HUES64 (cell line): ENCODE data around the gene SIX2.
"Not testable (repeated sequence)": the region's sequence is repeated elsewhere in the genome, so short reads cannot be mapped to it uniquely, and the experiment has no call there.

Experiments used
- H3K27ac ChIP-seq: 2 replicates; pipeline ENCODE4 v1.7.0; 2013; ENCODE audit warnings: low read depth, low read length, inconsistent platforms
- H3K27me3 ChIP-seq: 2 replicates; pipeline ENCODE4 v1.6.1; 2013; ENCODE audit warnings: mild to moderate bottlenecking, low read length; ENCODE audit not compliant: insufficient read depth
- H3K36me3 ChIP-seq: 2 replicates; pipeline ENCODE4 v1.6.1; 2013; ENCODE audit warnings: mild to moderate bottlenecking, low read length; ENCODE audit not compliant: insufficient read depth
- H3K4me1 ChIP-seq: 2 replicates; pipeline ENCODE4 v1.6.1; 2013; ENCODE audit warnings: mild to moderate bottlenecking, low read length, moderate library complexity; ENCODE audit not compliant: insufficient read depth
- H3K4me3 ChIP-seq: 2 replicates; pipeline ENCODE4 v1.5.1; 2013; ENCODE audit warnings: mild to moderate bottlenecking, low read length, moderate library complexity
- H3K9ac ChIP-seq: 2 replicates; pipeline ENCODE4 v1.6.1; 2013; ENCODE audit warnings: mild to moderate bottlenecking, low read depth, low read length
- H3K9me3 ChIP-seq: 2 replicates; pipeline ENCODE4 v1.6.1; 2013; ENCODE audit warnings: low read depth, low read length; ENCODE audit not compliant: insufficient read depth
- WGBS: fragments of 150-250, 120-280 bp; methylation state at CpG from one replicate; pipeline ENCODE4 v1.1.7; 2013; ENCODE audit warnings: missing lambda C conversion rate; 5-methylcytosine and 5-hydroxymethylcytosine counted together

SIX2 gene

DNA sequence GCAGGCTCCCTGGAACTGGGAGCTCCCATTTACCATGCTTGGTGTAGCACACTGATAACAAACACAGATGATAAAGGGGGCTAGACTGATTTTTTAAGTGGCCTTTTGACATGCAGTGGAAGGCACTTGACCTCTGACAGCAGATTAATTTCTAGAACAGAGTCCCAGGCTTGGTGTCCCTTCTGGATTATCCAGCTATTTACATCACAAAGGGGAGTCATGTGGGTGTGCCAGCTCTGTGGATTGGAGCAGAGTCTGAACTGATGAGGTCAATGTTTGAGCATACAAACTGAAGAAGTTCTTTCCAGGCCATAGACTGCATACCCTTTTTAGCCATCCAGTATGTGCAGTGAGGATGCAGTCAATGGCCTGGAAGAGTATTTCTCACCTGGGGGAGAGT is 31.5 kb upstream of the SIX2 start:
- Histone ChIP-seq H3K27ac (no peak overlapping the region), H3K9me3 (no peaks in the 10 kb centered on the region), H3K27me3 (no peaks in the 10 kb centered on the region), H3K4me3 (no peak overlapping the region), H3K36me3 (no peaks in the 10 kb centered on the region), H3K9ac (no peak overlapping the region), H3K4me1 (peaks cover 6% of the 10 kb centered on the region; the same call in 1 of the 2 replicates)

DNA sequence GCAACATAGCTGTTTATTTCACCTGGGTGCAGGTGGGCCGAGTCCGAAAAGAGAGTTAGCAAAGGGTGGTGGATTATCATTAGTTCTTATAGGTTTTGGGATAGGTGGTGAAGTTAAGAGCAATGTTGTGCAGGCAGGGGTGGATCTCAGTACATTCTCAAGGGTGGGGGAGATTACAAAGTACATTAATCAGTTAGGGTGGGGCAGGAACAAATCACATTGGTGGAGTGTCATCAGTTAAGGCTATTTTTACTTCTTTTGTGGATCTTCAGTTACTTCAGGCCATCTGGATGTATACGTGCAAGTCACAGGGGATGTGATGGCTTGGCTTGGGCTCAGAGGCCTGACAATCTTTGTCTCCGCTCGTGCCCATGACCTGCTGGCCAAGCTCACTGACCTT is 30.6 kb upstream of the SIX2 start:
- H3K4me3 ChIP-seq, H3K9ac ChIP-seq, H3K4me1 ChIP-seq, H3K36me3 ChIP-seq, H3K27ac ChIP-seq, H3K27me3 ChIP-seq, H3K9me3 ChIP-seq: not testable (repeated sequence)
- WGBS = 75% methylated on average over 5 of the region's 5 CpGs

DNA sequence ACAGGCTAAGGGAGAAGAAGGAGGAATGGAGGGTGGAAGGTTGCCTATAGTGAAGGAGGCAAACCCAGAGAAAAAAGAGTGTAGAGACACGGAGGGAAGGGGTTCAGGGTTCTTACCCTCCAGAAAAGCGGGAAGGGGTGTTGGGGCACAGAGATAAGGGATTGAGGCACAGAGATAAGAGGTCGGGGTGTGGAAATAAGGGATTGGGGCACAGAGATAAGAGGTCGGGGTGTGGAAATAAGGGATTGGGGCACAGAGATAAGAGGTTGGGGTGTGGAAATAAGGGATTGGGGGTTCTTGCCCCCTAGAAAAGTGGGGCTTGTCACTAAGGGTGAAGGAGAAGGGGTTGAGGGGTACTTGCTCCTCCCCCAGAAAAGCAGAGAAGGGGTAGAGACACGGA is 29.6 kb upstream of the SIX2 start:
- not testable (repeated sequence) for H3K36me3 ChIP-seq, H3K4me1 ChIP-seq, H3K27me3 ChIP-seq, H3K9ac ChIP-seq, H3K27ac ChIP-seq, H3K4me3 ChIP-seq, H3K9me3 ChIP-seq
- WGBS = 91% methylated on average over 5 of the region's 5 CpGs

DNA sequence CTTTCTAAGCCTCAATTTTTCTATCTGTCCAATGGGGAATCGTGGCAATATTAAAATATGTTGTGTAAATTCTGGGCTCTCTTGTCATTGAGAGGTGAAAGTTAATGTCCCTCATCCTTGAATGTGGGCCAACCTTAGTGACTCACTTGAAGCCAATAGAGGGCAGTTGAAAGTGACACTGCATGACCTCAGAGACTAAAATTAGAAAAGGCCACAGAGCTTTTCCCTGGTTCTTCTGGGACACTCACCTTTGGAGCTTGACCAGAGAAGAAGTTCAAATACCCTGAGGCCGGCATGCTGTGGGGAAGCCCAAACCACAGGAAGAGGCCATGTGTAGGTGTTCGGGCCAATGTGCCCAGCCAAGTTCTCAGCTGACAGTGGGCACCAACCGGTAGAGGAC is 24.1 kb upstream of the SIX2 start:
- Histone ChIP-seq H3K9me3 (no peaks in the 10 kb centered on the region), H3K27ac (no peak overlapping the region), H3K27me3 (no peaks in the 10 kb centered on the region; the same call in 1 of the 2 replicates), H3K4me3 (no peak overlapping the region), H3K36me3 (no peaks in the 10 kb centered on the region), H3K4me1 (no peaks in the 10 kb centered on the region), H3K9ac (no peak overlapping the region)
- 92% methylated on average over 4 of the region's 4 CpGs for WGBS

DNA sequence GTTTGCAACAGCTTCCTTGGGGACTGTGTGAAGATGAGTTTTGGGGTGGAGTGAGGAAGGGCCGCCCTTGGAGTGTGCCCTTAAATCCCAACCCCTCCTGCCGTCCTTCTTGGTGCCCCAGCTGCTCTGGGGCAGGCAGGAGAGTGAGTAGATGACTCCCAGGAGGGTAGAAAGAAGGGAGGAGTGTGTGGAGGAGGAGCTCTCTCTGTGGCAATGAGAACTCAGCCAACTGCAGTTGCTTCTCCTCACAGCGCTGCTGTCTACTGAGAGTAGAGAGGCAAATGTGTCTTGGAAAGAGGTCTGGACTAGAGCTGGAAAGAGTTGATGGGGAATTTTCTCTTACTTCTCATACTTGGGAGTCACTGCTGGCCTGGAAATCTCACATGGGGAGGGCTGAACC is 21.8 kb upstream of the SIX2 start:
- Histone ChIP-seq H3K4me1 (no peaks in the 10 kb centered on the region), H3K9ac (no peak overlapping the region), H3K36me3 (no peaks in the 10 kb centered on the region), H3K27me3 (no peaks in the 10 kb centered on the region; the same call in 1 of the 2 replicates), H3K27ac (no peak overlapping the region), H3K4me3 (no peak overlapping the region), H3K9me3 (no peaks in the 10 kb centered on the region)
- WGBS = 98% methylated on average over 3 of the region's 3 CpGs

DNA sequence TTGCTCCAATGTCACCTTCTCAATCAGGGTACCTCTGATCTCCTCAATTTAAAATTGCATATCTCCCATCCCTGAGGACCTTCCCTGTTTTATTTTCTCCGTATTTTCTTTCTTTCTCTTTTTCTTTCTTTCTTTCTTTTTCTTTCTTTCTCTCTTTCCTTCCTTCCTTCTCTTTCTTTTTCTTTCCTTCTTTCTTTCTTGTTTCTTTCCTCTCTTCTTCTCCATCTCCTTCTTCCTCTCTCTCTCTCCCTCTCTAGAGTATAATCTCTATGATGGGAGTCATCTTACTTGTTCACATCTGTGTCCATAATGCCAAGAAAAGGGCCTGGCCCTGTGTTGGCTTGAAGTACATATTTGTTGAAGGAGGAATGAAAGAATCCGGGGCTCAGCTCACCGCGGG is 21.3 kb upstream of the SIX2 start:
- Histone ChIP-seq H3K36me3 (no peaks in the 10 kb centered on the region), H3K9ac (no peak overlapping the region), H3K9me3 (no peaks in the 10 kb centered on the region), H3K4me1 (no peaks in the 10 kb centered on the region), H3K27ac (no peak overlapping the region), H3K4me3 (no peak overlapping the region), H3K27me3 (no peaks in the 10 kb centered on the region; the same call in 1 of the 2 replicates)
- 90% methylated on average over 4 of the region's 4 CpGs for WGBS

DNA sequence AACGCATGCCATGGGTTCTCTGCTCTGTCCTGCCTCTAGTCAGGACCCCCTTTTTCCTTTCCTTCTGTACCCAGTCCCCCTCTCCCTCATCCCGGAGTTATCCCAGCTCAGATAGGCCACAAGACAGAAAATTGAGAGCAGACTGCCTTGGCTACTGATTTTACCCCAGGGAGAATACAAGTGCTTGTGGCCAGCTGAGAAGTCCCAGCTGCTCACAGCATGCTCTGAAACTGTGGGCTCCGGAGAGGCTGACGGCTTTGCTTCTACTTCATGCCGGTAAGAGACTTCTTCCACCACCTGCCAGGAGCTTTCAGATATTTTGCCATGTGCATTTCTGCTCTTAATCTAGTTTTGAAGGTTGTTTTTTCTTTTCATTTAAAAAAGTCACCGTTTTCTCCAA is 20.0 kb upstream of the SIX2 start:
- no peaks in the 10 kb centered on the region; the same call in 1 of the 2 replicates for H3K27me3 ChIP-seq
- no peaks in the 10 kb centered on the region for H3K9me3 ChIP-seq
- no peaks in the 10 kb centered on the region for H3K36me3 ChIP-seq
- 74% methylated on average over 6 of the region's 6 CpGs for WGBS
- no peak overlapping the region for H3K4me3 ChIP-seq
- H3K27ac ChIP-seq = no peak overlapping the region
- no peak overlapping the region for H3K9ac ChIP-seq
- no peaks in the 10 kb centered on the region for H3K4me1 ChIP-seq

DNA sequence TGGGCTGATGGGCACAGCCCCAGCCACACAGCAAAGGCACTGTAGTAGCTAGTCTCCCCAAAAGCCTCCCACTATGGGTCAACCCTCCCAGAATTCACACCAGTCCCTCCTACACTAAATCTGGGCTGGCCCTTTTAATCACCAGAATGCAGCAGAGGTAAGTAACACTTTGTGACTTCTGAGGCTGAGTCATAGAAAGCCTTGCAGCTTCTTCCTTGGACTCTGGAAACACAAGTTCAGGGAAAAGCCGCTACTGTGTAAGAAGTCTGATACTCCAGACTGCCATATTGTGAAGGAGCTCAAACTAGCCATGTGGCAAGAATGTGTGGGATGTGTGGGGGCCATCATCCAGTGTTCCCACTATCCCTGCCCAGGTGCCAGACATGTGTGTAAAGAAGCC is 19.0 kb upstream of the SIX2 start:
- H3K4me3 ChIP-seq = no peak overlapping the region
- no peaks in the 10 kb centered on the region for H3K4me1 ChIP-seq
- H3K27me3 ChIP-seq = no peaks in the 10 kb centered on the region; the same call in 1 of the 2 replicates
- no peak overlapping the region for H3K9ac ChIP-seq
- H3K9me3 ChIP-seq = no peaks in the 10 kb centered on the region
- 88% methylated on average over 1 of the region's 1 CpG for WGBS
- H3K36me3 ChIP-seq = no peaks in the 10 kb centered on the region
- H3K27ac ChIP-seq = no peak overlapping the region

DNA sequence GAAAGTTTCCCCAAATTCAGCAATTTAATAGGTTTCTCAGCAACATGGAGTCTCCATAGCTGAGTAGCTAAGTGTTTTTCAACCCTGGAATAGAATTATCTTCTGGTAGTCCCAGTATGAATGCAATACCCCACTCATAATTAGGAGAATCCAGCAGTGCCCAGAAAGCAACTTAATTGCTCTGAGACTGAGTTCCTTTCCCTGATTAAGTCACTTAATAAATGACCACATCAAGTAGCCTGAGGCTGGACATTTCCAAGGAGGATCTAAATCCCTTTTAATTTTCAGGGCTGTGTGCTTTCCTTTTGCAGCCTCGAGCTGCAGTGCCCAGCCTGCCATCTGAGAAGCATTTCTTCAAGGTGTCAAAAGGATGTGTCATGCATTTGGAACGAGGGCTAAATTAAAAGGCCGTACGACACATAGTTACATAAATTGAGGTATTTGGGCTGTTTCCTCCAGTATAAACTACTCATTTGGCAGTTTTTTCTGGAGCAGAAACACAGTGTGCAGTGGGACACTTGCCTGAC is 17.7 kb upstream of the SIX2 start:
- Histone ChIP-seq H3K9ac (no peak overlapping the region), H3K4me1 (no peaks in the 10 kb centered on the region), H3K27ac (no peak overlapping the region), H3K36me3 (no peaks in the 10 kb centered on the region), H3K9me3 (no peaks in the 10 kb centered on the region), H3K4me3 (no peak overlapping the region), H3K27me3 (no peaks in the 10 kb centered on the region; the same call in 1 of the 2 replicates)
- 95% methylated on average over 4 of the region's 4 CpGs for WGBS

DNA sequence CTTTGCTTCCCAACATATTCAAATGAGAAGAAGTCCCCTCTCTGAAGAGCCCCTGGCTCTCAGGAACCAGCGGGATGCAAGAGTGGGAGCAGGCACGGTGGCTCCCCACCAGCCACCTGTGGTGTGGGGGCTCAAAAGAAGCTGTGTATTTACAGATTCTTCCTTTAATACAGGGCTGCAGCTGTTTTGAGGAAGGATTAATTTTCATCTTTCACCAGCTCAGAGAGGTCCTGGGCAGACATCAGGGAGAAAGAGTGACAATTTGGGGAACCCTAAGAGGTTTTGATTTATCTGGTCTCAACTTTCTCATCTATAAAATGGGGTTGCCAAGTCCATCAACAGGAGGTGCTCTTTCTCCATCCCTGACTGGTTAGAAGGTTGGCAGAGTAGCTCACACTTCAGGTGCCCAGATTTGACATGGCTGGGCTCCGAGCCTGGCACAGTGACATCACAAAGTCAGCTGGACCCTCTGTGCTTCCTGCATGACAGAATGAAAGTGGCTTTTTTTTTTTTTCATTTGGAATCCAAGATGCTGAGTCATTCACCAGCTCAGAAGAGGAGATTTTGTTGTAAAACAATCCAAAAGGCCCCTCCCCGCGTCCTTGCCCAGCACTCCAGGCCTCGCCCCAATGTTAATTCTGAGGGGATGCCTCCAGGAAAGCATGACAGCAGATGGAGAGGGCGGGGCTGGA is 15.5 kb upstream of the SIX2 start:
- 81% methylated on average over 7 of the region's 7 CpGs for WGBS
- Histone ChIP-seq H3K9me3 (no peaks in the 10 kb centered on the region), H3K36me3 (no peaks in the 10 kb centered on the region), H3K27me3 (no peaks in the 10 kb centered on the region; the same call in 1 of the 2 replicates), H3K27ac (no peak overlapping the region), H3K4me3 (no peak overlapping the region), H3K9ac (no peak overlapping the region), H3K4me1 (no peaks in the 10 kb centered on the region)

DNA sequence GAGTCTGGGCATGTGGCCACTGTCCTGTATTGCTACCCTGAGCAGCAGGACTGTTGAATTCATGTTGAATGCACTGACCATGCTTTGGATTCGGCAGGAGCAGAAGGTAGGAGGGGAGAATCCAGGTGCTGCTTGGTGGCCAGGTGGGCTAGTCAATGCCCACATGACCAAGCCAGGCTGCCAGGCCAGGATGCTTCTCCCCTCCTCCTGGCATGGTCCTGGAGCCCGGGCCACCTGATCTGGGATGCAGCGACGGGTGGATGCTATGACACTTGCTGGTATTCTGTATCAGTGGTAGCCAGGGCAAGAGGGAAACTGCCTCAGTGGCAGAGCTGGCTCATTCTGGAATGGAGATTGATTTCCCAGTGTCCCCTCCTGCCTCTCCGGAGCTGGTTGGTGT is 14.8 kb upstream of the SIX2 start:
- WGBS = 90% methylated on average over 5 of the region's 5 CpGs

DNA sequence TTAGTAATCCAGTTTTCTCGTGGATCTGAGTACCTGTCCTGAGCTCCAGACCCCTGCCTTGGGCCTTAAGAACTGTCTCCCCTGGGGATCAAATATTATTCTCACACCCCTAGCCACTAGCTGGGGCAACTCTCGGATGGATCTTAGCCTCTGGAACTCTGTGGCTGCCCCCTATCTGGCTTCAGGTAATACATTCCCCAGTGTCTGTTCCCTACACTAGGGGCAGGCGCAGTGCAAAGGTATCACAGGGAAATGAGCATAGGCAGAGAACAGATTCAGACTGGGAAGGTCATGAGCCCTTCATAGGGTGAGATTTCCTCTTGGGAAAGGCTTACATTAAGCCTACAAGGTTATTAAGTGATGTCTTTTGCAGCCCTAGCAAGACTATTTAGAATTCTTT is 11.2 kb upstream of the SIX2 start:
- Histone ChIP-seq H3K4me3 (no peak overlapping the region), H3K9ac (no peak overlapping the region), H3K9me3 (no peaks in the 10 kb centered on the region), H3K27ac (no peak overlapping the region), H3K36me3 (no peaks in the 10 kb centered on the region), H3K27me3 (peaks cover 21% of the 10 kb centered on the region), H3K4me1 (peaks cover 3% of the 10 kb centered on the region; the same call in 1 of the 2 replicates)
- WGBS = 88% methylated on average over 3 of the region's 3 CpGs

More for the DNA sequence above, 14.8 kb upstream of the SIX2 start:
- Histone ChIP-seq H3K36me3 (no peaks in the 10 kb centered on the region), H3K4me1 (no peaks in the 10 kb centered on the region), H3K9me3 (no peaks in the 10 kb centered on the region), H3K4me3 (no peak overlapping the region), H3K27ac (no peak overlapping the region), H3K9ac (no peak overlapping the region), H3K27me3 (no peaks in the 10 kb centered on the region)
